Right hindlimb (tissue), 1 donor: ENCODE measurements around the gene NXF1.
"Not testable (repeated sequence)": the region's sequence is repeated elsewhere in the genome, so short reads cannot be mapped to it uniquely, and the experiment has no call there.

Experiments
- DNase-seq: peaks from one replicate; pipeline ENCODE4 v3.0.0-alpha.2; 2018

The NXF1 gene

DNA sequence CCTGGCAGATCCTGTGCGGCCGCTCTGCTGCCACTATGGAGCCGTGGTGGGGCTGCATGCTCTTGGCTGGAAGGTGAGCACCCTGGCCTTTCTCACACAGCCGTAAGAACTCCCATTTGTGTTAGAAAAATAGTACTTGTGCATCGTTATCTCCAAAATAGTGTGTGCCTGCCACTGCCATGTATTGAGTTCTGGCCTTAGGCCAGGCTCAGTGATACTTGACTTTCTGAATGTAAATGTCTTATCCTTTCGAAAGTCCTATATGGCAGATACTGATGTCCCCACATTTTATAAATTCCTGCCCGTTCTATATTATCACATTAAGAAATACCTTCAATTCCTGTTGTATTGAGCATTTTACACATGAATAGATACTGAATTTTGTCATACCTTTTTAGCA lies 22.5 kb downstream of the NXF1 start:
- DNase-seq = no peak

DNA sequence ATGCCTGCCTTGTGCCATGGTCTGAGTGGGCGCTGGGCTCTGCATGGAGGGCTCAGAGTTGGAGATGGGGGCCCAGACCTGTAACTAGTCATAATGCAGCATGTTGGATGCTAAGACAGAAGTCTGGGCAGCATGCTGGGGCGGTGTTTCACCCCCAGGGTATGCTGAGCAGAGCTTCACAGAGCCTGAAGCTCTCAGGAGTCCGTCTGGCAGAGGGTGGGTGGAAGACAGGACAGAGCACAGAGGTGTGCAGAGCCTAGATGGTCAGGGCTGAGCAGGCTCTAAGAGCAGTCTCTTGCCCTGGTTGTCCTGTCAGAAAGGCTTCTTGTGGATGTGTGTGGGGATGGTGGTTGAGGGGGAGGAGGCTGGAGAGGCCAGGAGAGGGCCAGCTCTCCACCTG lies 26.8 kb downstream of the NXF1 start:
- no peak for DNase-seq

DNA sequence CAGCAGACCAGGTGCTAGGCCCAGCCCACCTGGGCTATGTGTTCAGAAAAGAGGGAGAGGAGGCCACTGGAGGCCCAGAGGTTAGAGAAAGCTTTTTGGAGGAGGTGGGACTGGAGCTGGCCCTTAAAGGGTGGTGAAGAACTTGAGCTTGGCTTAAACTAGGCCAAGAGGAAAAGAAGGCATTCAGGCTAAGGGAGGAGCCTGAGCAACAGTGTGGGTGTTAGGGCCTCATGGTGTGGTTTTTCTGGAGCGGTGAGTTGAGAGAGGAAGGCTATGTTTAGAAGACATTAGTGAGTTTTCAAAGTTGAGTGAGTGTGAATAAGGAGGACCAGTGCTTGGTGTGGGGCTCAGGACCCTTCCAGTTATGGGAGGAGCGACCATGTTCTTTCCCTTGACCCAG lies 27.9 kb downstream of the NXF1 start:
- DNase-seq = no peak

DNA sequence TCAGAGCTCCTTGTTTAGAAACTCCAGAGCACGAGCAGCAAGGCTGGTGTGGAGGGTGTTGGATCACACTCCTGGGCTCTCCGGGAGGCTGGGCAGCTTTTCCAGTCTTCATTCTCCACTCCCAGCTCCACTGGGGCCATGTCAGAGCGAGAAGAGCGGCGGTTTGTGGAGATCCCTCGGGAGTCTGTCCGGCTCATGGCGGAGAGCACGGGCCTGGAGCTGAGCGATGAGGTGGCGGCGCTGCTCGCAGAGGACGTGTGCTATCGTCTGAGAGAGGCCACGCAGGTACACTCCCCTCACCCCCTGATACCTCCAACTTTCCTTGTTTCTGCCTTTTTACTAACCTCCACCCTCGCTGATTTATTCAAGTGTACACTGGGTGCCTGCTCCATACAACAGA lies 29.6 kb downstream of the NXF1 start:
- no peak for DNase-seq

DNA sequence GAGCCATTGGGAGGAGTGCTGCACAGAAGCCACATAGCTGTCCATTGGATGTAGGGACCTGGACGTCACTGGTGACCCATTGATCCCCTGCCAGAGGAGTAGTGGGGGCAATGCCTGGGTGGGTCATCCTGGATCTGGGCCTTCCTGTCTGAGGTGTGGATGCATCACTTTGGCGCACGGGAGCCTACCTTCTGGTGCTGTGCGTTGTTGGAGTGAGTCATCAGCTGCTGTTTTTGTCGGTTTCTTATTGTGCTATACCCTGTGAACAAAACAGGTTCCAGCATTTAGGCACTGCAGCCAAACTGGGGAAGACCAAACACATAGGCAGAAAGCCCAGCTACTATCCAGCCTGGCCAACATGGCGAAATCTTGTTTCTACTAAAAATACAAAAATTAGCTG lies 30.8 kb downstream of the NXF1 start:
- no peak for DNase-seq

DNA sequence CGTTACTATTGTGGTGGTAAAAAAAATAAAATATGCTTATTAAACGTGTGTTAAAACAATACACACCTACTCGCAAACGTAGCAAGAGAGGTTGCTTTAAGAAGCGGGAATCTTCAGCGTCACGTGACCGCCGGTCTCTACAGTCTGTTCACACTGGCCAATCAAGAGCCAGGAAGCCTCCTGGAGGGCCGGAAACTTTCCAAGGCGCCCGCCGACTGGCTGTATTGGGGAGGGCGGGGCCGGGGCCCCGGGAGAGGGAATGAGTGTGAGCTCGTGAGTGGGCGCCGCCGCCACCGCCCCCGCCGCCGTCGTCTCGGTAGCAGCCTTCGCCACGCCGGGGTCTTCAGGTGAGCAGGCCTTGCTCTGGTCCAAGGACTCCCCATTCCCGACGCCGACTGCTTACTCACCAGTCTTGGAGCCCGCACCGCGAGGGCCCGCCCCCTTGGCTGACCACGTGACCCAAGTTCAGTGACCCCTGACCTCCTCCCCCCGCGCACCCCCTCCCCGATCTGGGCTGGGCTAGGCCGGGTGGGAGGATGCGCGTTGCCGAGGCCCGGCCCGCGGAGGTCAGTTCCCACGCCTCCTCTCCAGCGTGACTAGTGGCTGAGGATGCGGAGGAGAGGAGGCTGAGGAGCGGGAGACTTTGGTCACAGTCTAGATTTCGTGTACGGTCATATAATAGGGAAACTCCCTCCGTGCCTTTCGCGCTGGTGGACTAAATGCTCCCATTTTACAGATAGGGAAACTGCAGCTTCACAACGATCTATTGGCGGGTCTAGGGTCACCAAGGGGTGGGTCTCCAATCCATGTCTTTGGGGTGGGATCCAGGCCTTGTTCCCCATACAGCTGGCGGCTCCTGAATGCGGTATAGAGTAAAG lies 33.9 kb downstream of the NXF1 start, which contains the start of gene TAF6L:
TSS of gene TAF6L (plus strand) at position 253 of the 878 bp plus-strand sequence. CDS start 4,388 bp downstream, outside the sequence.
- DNase-seq = peak; percentile 99

DNA sequence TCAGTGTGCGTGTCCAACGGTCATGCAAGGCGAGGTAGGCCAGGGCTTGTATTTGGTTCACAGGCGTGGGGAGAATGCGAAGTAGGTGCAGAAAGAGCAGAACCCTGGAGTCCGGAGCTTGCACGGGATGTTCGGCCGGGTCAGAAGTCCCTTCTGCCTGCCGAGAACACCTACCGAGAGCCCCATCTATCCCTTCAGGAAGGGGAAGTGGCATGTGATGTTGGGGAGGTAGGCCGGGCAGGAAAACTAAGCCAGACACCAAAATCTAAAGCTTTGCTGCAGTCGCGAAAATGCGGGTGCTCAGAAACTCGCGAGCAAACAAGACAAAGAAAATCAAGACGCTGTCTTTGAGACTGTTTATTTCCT lies 34.5 kb downstream of the NXF1 start:
- DNase-seq = peak; percentile 59

DNA sequence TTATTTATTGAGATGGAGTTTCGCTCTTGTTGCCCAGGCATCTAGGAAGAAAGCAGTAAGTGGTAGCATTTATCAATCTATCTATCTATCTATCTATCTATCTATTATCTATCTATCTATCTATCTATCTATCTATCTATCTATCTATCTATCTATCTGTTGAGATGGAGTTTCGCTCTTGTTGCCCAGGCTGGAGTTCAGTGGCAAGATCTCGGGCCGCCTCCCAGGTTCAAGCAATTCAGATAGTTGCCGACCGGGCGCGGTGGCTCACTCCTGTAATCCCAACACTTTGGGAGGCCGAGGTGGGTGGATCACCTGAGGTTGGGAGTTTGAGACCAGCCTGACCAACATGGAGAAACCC lies 44.4 kb downstream of the NXF1 start:
- not testable (repeated sequence) for DNase-seq

DNA sequence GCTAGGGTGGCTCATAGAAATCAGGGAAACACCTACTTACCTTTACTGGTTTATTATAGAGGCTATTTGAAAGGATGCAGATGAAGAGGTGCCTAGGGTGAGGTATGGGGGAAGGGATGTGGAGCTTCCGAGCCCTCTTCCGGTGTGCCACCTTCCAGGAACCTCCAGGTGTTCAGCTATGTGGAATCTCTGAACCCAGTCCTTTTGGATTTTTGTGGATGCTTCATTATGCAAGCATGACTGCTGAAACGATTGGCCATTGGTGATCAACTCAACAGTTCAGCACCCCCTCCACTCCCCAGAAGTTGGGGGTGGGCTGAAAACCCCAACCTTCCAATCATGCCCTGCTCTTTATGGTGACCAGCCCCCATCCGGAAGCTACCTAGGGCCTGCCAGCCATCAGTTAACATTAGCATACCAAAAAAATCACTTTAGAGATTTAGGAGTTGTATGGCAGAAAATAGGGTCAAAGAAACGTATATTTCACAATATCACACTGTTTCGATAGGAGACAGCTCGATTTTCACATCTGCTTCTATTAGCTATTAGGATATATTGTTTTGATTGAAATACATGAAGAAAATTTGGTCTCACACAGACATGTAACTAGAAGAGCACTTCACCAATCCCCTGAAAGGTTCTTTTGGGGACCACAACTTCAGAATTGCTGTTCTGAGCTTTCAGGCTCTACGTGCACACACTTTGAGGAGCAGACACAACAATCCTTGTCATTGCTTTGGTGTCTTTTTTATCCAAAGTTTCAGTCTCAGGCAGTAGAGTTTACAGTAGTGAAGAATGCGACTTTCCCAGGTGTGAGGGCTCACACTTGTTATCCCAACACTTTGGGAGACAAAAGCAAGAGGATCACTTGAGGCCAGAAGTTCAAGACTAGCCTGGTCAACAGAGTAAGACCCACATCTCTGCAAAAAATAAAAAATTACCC lies 47.1 kb downstream of the NXF1 start:
- DNase-seq = no peak

DNA sequence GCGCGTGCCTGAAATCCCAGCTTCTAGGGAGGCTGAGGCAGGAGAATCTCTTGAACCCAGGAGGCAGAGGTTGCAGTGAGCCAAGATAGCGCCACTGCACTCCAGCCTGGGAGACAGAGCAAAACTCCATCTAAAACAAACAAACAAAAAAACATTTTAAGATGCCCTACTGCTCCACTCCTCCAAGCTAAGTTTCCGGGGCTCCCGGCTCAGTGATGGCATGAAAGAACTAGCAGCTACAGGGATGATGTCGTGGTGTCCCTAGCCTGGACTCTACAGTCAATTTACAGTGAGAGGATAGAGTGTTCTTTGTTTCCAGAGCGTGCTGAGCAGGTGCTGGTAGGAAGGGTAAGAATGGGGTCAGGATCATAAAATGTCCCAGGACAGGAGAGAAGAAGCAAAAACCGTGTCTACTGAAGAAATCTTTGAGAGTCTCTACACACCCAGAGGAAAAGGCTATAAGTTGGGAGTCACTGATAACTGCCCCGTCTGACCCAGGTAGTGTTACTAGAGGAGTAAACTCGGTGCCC lies 50.1 kb downstream of the NXF1 start:
- DNase-seq = no peak

DNA sequence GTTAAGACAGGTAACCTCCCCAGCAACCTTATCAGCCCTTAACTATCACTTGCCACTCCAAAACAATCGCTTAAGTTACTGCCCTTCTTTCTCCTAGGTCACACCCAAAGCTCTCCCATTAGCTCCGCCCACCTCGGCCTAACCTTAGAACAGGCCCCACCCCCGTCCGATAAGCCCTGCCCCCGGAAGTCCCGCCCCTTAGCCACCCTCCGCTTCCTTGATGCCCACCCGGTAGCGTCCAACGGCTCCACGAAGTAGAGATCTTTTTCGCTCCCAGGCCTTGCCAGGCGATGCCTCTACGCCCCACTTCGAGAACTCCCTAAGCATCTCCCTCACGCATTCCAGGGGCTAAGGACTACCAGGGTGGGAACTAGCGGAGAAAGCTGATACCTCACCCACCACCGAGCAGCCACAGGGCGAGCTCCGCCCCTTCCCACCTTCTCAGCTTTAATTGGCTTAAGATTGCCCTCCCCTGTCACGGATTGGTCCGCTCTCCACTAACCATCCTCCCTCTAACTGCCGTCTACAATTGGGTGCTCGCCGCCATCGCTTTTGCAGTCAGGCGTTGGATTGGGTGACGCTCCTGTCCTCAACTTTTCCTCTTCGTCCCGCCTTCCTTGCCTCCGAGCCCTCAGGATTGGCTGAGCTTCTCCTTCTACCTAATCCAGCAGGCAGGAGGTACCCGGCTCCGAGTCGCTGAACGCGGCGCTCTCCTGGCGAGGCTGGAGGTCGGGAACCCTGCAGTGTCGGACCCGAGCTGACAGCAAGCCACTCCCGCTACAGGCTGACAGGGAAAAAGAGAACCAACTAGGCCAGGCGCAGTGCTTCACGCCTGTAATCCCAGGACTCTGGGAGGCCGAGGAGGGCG lies 51.3 kb downstream of the NXF1 start, which contains the start of gene ZBTB3:
TSS of gene ZBTB3 (minus strand) at position 425 of the 868 bp plus-strand sequence. CDS start 496 bp downstream, outside the sequence.
- DNase-seq = peak; percentile 99

DNA sequence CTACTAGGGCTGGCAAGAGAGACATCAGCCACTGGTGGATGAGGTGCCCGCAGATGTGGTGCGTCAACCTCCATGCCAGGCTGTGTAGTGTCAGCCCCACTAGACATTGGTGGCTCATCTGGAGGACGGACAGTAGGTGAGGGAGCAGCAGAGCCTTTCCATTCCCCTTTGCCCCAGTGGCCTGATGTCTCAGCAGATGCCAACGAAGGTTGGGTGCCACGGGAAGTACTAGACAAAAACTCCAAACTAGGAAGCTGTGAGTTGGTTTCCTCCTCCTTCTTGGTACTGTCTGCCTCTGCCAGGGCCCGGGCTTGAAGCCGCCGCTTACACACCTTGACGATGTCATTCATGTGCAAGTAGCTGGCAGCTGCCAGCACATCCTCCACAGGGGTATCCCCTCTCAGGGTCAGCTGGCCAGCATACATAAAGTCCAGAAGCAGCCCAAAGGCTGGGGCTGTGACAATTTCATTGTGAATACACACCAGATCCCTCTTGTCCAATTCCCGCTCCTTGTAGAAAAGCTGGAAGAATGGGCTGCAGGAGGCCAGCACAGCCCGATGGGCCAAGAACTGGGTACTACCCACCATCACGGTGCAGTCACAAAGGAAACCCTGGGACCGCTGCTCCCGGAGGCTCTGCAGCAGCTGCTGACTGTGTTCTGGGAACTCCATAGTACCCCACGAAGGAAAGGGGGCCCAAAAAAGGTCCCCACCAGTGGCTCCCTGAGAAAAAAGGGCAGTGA lies 52.1 kb downstream of the NXF1 start:
- no peak for DNase-seq

DNA sequence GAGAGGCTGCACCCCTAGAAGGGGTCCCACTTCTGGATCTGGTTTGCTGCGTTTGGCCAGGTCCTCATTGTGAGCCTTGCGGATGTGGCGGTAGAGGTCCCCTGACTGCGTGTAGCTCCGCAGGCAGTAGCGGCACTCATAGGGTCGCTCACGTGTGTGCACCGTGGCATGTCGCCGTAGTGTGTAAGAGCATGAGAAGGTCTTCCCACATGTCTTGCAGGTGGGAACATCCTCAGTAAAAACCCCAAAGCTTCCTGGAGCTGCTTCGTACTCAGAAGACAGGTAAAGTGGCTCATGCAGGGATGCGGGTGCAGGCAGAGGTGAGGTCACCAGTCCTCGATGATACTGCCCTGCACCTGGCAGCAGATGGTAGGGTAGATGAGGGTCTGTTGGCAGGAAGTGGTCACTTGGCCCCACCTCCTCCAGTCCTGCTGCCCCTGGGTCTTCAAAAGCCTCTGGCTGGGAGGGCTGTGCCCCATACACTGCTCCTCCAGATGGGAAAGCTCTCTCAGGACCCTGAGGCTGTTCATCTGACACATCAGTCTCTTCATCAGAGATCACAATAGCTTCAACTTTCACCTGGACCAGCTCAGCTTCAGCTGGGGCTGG lies 53.0 kb downstream of the NXF1 start:
- no peak for DNase-seq

DNA sequence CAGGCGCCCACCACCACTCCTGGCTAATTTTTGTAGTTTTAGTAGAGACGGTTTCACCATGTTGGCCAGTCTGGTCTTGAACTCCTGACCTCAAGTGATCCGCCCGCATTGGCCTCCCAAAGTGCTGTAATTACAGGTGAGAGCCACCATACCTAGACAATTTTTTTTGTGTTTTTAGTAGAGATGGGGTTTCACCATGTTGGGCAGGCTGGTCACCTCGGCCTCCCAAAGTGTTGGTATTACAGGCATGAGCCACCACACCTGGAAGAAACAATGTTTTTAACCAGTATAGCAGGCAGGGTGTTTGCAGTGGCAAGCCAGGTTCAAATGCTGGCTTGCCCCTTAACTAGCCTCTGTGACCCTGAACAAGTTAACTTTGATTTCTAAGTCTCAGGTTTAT lies 55.3 kb downstream of the NXF1 start:
- DNase-seq = not testable (repeated sequence)

DNA sequence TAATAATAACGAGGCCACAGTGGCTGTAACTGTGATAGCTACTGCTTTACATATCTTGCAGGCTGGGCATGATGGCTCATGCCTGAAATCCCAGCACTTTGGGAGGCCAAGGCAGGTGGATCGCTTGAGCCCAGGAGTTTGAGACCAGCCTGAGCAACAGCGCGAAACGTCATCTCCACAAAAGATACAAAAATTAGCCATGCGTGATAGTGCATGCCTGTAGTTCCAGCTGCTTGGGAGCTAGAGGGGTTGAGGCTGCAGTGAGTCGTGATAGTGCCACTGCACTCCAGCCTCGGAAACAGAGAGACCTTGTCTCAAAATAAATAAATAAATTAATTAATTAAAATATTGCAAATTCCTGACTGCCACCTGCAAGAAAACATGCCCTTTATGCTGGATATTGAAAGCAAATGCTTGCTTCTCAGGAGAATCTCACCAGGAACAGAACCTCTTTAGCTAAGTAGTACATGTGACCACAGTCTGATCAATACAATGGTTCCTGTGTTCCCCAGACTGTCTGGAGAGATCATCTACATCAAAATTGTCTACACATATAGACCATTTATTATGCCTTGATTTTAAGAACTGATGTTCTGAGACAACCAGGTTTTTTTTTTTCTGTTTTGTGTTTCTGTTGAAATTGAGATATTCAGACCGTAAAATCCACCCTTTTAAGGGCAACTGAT lies 57.6 kb downstream of the NXF1 start:
- DNase-seq = no peak
